ENCODE measurements around the gene RAD54L. TPM values are rescaled to one million over a fixed set of nuclear protein-coding genes. Genes with fewer than 3 reads are reported as not detected.

The RAD54L gene
- total RNA-seq, 1 experiment from 2014 or later: 54.7 TPM

DNA sequence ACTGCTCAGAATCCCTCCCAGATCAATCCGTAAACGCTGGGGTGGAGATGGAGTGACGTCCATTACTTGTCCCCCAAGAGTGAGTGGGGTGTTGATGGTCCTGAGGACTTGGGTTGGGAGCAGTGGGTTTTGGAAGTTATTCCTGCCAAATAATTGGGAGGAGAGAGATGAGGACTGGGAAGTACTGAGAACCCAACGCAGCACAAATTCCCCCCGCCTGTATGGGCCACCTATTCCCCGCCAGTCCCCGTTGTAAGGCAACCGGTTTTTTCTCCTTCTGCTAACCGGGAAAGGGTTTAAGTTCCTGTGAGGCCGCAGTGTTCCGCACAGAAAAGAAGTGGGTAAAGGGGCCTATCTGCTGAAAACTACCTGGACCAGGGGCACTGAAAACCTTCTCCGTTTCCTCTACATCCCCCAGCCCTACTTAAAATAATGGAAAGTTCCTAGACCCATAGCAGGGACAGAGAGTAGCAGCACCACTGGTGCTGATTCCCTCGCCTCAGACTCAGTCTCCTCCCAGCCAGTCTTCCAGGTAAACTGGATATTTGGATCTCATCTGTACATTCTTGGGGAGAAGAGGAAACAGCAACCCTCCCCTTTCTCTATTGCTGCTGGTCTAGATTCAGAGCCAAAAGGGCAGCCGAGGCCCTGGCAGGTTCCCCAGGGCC is 43.7 kb upstream of the RAD54L start:
- ATAC-seq: peak; percentile 33
- TF ChIP-seq RORB (CRISPR knock-in tag; IDR thresholded peaks at IDR 0.05) (no peak), NFATC4 (CRISPR knock-in tag; IDR thresholded peaks at IDR 0.05) (no peak), JUN (CRISPR knock-in tag; IDR thresholded peaks at IDR 0.05) (no peak)
- no peaks in the 10 kb centered on the region for H3K36me3 Mint-ChIP-seq
- ChIA-PET CTCF (interaction anchor here (0.6 to 7.2 kb wide), 6 partner anchors 18 to 48 kb away, joined by 3 to 67 read pairs (median 4); no protein-coding TSS in a partner anchor), POLR2A (interaction anchor here (0.6 to 0.7 kb wide), 2 partner anchors 20 to 25 kb away, joined by 3 read pairs; no protein-coding TSS in a partner anchor)
- peak overlapping the region; percentile 81 for H3K4me3 Mint-ChIP-seq
- no peak overlapping the region for H3K27ac Mint-ChIP-seq
- peaks cover 30% of the 10 kb centered on the region for H3K4me1 Mint-ChIP-seq
- H3K9me3 Mint-ChIP-seq: no peaks in the 10 kb centered on the region
- H3K27me3 Mint-ChIP-seq (ENCODE audit: low read depth): no peaks in the 10 kb centered on the region; the same call in 1 of the 2 replicates
- no peak for DNase-seq (ENCODE audit: low spot score)

- H3K27me3 Mint-ChIP-seq (ENCODE audit: low read depth): no peaks in the 10 kb centered on the region; the same call in 1 of the 2 replicates
- no peak for TF ChIP-seq ATF3 (CRISPR knock-in tag; conservative IDR thresholded peaks at IDR 0.05)
- no peak for TF ChIP-seq SP1 (CRISPR knock-in tag; conservative IDR thresholded peaks at IDR 0.05)
- no peak for TF ChIP-seq NR2C2 (CRISPR knock-in tag; IDR thresholded peaks at IDR 0.05)
- TF ChIP-seq E2F5 (CRISPR knock-in tag; IDR thresholded peaks at IDR 0.05): no peak
- TF ChIP-seq, protein P1, sequence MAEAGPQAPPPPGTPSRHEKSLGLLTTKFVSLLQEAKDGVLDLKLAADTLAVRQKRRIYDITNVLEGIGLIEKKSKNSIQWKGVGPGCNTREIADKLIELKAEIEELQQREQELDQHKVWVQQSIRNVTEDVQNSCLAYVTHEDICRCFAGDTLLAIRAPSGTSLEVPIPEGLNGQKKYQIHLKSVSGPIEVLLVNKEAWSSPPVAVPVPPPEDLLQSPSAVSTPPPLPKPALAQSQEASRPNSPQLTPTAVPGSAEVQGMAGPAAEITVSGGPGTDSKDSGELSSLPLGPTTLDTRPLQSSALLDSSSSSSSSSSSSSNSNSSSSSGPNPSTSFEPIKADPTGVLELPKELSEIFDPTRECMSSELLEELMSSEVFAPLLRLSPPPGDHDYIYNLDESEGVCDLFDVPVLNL (CRISPR knock-in tag; IDR thresholded peaks at IDR 0.05; ENCODE audit: borderline replicate concordance, low read depth): no peak
- no peak for TF ChIP-seq ETV6 (CRISPR knock-in tag; IDR thresholded peaks at IDR 0.05)
- TF ChIP-seq ZNF423 (CRISPR knock-in tag; IDR thresholded peaks at IDR 0.05): no peak
- TF ChIP-seq ZNF281 (CRISPR knock-in tag; IDR thresholded peaks at IDR 0.05): no peak
- no peak for TF ChIP-seq KAT7 (CRISPR knock-in tag; IDR thresholded peaks at IDR 0.05; ENCODE audit: borderline replicate concordance)
- ChIA-PET POLR2A (no interaction called here), CTCF (interaction anchor here (1.4 to 7.2 kb wide), 2 partner anchors 20 to 23 kb away, joined by 4 to 67 read pairs; no protein-coding TSS in a partner anchor)
- H3K36me3 Mint-ChIP-seq: no peaks in the 10 kb centered on the region
- no peak for DNase-seq (ENCODE audit: low spot score)
- ATAC-seq: no peak
- no peaks in the 10 kb centered on the region for H3K9me3 Mint-ChIP-seq
- H3K4me1 Mint-ChIP-seq: peaks cover 26% of the 10 kb centered on the region
- H3K27ac Mint-ChIP-seq: no peak overlapping the region
- peak overlapping the region; percentile 81 for H3K4me3 Mint-ChIP-seq
Observed at GRCh38 chr1:46204406-46204742, 43.2 kb upstream of the RAD54L start.

GRCh38 chr1:46205141-46205540 is 42.4 kb upstream of the RAD54L start:
- ATAC-seq (no peak), DNase-seq (ENCODE audit: low spot score) (no peak)
- Mint-ChIP-seq H3K27me3 (ENCODE audit: low read depth) (no peaks in the 10 kb centered on the region; the same call in 1 of the 2 replicates), H3K9me3 (no peaks in the 10 kb centered on the region), H3K4me3 (peak overlapping the region; percentile 24; the same call in 1 of the 2 replicates), H3K4me1 (peaks cover 24% of the 10 kb centered on the region), H3K27ac (no peak overlapping the region), H3K36me3 (no peaks in the 10 kb centered on the region)
- ChIA-PET CTCF (interaction anchor here (7.2 kb wide), 1 partner anchor 19 kb away, joined by 67 read pairs; no protein-coding TSS in a partner anchor), POLR2A (no interaction called here)
- no peak for TF ChIP-seq ZSCAN18 (CRISPR knock-in tag; IDR thresholded peaks at IDR 0.05)
- TF ChIP-seq RELA (CRISPR knock-in tag; IDR thresholded peaks at IDR 0.05; ENCODE audit: borderline replicate concordance): no peak
- TF ChIP-seq USF2 (CRISPR knock-in tag; IDR thresholded peaks at IDR 0.05): no peak
- TF ChIP-seq CDX4 (CRISPR knock-in tag; IDR thresholded peaks at IDR 0.05; ENCODE audit: borderline replicate concordance): no peak
- no peak for TF ChIP-seq PRRX2 (CRISPR knock-in tag; IDR thresholded peaks at IDR 0.05)
- TF ChIP-seq IRF2 (CRISPR knock-in tag; IDR thresholded peaks at IDR 0.05; ENCODE audit: borderline replicate concordance, low read depth): no peak
- TF ChIP-seq JAZF1 (CRISPR knock-in tag; IDR thresholded peaks at IDR 0.05): no peak
- TF ChIP-seq ZNF121 (CRISPR knock-in tag; IDR thresholded peaks at IDR 0.05): no peak
- TF ChIP-seq OVOL2 (CRISPR knock-in tag; IDR thresholded peaks at IDR 0.05; ENCODE audit: borderline replicate concordance): no peak
- no peak for TF ChIP-seq ZNF219 (CRISPR knock-in tag; IDR thresholded peaks at IDR 0.05; ENCODE audit: borderline replicate concordance)
